ENCODE results near the gene CRAMP1.

The CRAMP1 gene

DNA sequence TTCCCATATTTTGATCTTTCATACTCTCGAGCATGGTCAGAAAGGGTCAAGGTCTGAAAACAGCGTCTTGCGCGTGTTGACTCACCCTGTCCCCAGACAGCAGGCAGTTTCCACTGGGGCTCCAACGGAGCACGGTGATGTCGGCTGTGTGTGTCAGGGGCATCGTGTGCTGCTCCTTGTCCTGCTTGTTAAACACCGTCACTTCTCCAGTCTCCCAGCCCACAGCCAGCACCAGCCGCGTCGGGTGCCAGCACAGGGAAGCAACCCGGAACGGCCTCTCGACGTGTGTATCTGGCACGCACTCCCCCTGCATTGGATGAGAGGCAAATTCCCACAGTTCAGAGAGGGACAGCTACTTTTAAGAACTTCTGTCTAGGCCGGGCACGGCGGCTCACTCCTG lies 9.9 kb upstream of the CRAMP1 start:
- no peak for TF ChIP-seq SIN3A (IDR thresholded peaks at IDR 0.05; ENCODE audit: borderline replicate concordance, insufficient read depth, low read length)
- TF ChIP-seq POLR2AphosphoS5 (IDR thresholded peaks at IDR 0.05; ENCODE audit: low read depth, low read length), result no peak
- TF ChIP-seq TAF1 (IDR thresholded peaks at IDR 0.05; ENCODE audit: borderline replicate concordance, insufficient read depth, low read length), result no peak
- TF ChIP-seq REST (IDR thresholded peaks at IDR 0.05; ENCODE audit: insufficient read depth in 1 of 2, low read depth in 2 of 2, low read length in 2 of 2), result no peak
- no peak for TF ChIP-seq FOXP2 (optimal IDR thresholded peaks at IDR 0.05; ENCODE audit: borderline replicate concordance, extremely low read depth, extremely low read length, insufficient read depth)

GRCh38 chr16:1606774-1607173 lies 5.4 kb upstream of the CRAMP1 start:
- TF ChIP-seq REST (IDR thresholded peaks at IDR 0.05; ENCODE audit: insufficient read depth in 1 of 2, low read depth in 2 of 2, low read length in 2 of 2) (no peak), SIN3A (IDR thresholded peaks at IDR 0.05; ENCODE audit: borderline replicate concordance, insufficient read depth, low read length) (no peak), POLR2AphosphoS5 (IDR thresholded peaks at IDR 0.05; ENCODE audit: low read depth, low read length) (no peak), TAF1 (IDR thresholded peaks at IDR 0.05; ENCODE audit: borderline replicate concordance, insufficient read depth, low read length) (no peak), FOXP2 (optimal IDR thresholded peaks at IDR 0.05; ENCODE audit: borderline replicate concordance, extremely low read depth, extremely low read length, insufficient read depth) (no peak)

DNA sequence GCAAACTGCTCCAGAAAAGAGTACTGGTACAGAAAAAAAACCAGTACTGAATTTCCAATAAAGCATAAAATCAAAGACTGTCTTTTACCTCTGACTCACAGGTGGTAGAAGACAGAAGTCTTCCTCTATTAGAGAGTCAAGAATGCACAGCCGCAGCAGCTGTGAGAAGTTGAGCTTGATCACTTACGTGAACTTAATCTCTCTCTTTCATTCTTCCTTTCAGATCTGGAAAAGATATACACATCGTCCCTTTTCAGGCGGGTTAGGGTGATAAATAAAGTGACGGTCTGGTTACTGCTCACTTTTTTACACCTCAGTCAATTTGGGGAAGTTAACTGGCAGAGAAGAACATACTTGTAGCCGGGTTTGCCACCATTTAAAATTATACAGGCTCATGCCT lies 4.2 kb upstream of the CRAMP1 start:
- TF ChIP-seq POLR2AphosphoS5 (IDR thresholded peaks at IDR 0.05; ENCODE audit: low read depth, low read length) (no peak), SIN3A (IDR thresholded peaks at IDR 0.05; ENCODE audit: borderline replicate concordance, insufficient read depth, low read length) (no peak), REST (IDR thresholded peaks at IDR 0.05; ENCODE audit: insufficient read depth in 1 of 2, low read depth in 2 of 2, low read length in 2 of 2) (no peak), FOXP2 (optimal IDR thresholded peaks at IDR 0.05; ENCODE audit: borderline replicate concordance, extremely low read depth, extremely low read length, insufficient read depth) (no peak), TAF1 (IDR thresholded peaks at IDR 0.05; ENCODE audit: borderline replicate concordance, insufficient read depth, low read length) (no peak)

- TF ChIP-seq SIN3A (IDR thresholded peaks at IDR 0.05; ENCODE audit: borderline replicate concordance, insufficient read depth, low read length) (no peak; the same call in 1 of the 2 replicates), POLR2AphosphoS5 (IDR thresholded peaks at IDR 0.05; ENCODE audit: low read depth, low read length) (no peak), TAF1 (IDR thresholded peaks at IDR 0.05; ENCODE audit: borderline replicate concordance, insufficient read depth, low read length) (no peak), REST (IDR thresholded peaks at IDR 0.05; ENCODE audit: insufficient read depth in 1 of 2, low read depth in 2 of 2, low read length in 2 of 2) (no peak), FOXP2 (optimal IDR thresholded peaks at IDR 0.05; ENCODE audit: borderline replicate concordance, extremely low read depth, extremely low read length, insufficient read depth) (peak; percentile 47)
Measured at GRCh38 chr16:1610071-1610898, 1.9 kb upstream of the CRAMP1 start.
